IgD-negative memory B cell (primary cell): ENCODE measurements around the gene IPO13. TPM values are rescaled to one million over a fixed set of nuclear protein-coding genes. Genes with fewer than 3 reads are reported as not detected.
A peak's percentile ranks its signal among the peaks of the same experiment; 100 is the strongest.

Experiments used
- H3K27ac Mint-ChIP-seq, 3 donors: one replicate each; pipeline ENCODE4 v1.8.0; 2020 to 2022; ENCODE audit warnings: mild to moderate bottlenecking in 3 of 3, mixed read lengths in 3 of 3, moderate library complexity in 1 of 3
- H3K27me3 Mint-ChIP-seq: one replicate; pipeline ENCODE4 v1.8.0; 2021; ENCODE audit warnings: mixed read lengths
- H3K36me3 Mint-ChIP-seq: one replicate; pipeline ENCODE4 v1.8.0; 2020; ENCODE audit warnings: mild to moderate bottlenecking, mixed read lengths
- H3K4me1 Mint-ChIP-seq, 3 donors: one replicate each; pipeline ENCODE4 v1.8.0; 2020 to 2022; ENCODE audit warnings: mixed read lengths in 3 of 3, mild to moderate bottlenecking in 1 of 3
- H3K4me3 Mint-ChIP-seq, 4 donors: one replicate each; pipeline ENCODE4 v1.8.0; 2020 to 2022; ENCODE audit warnings: mild to moderate bottlenecking in 4 of 4, mixed read lengths in 4 of 4, moderate library complexity in 3 of 4
- H3K9me3 Mint-ChIP-seq, 3 donors: one replicate each; pipeline ENCODE4 v1.8.0; 2020 to 2021; ENCODE audit warnings: mixed read lengths in 3 of 3, mild to moderate bottlenecking in 1 of 3
- polyA plus RNA-seq: library from polyadenylated mRNA; unstranded; fragments of 300-500 nt; fragmentation: Illumina TruSeq; gene quantifications from one replicate; pipeline ENCODE4 v1.2.3, GENCODE V29; 2021

Gene IPO13
- polyA plus RNA-seq, 1 donor from 2014 or later = 14.9 TPM

GRCh38 chr1:43970502-43970901 is 23.8 kb downstream of the IPO13 start:
- H3K36me3 Mint-ChIP-seq = peaks cover 2% of the 10 kb centered on the region
- H3K9me3 Mint-ChIP-seq = peaks cover 0 to 2% (median 0%) of the 10 kb centered on the region in 3 donors
- peak overlapping the region in 2 of 3 donors; percentile 40 to 63 for H3K27ac Mint-ChIP-seq

GRCh38 chr1:43970911-43971310 is 24.2 kb downstream of the IPO13 start:
- peak overlapping the region in 1 of 3 donors; percentile 40 for H3K27ac Mint-ChIP-seq
- peaks cover 0 to 2% (median 0%) of the 10 kb centered on the region in 3 donors for H3K9me3 Mint-ChIP-seq
- H3K27me3 Mint-ChIP-seq = no peaks in the 10 kb centered on the region
- peaks cover 2% of the 10 kb centered on the region for H3K36me3 Mint-ChIP-seq
- peaks cover 15 to 18% (median 18%) of the 10 kb centered on the region in 3 donors for H3K4me1 Mint-ChIP-seq
- H3K4me3 Mint-ChIP-seq = peak overlapping the region; percentile 55 to 98 (median 94)

More at GRCh38 chr1:43970502-43970901, 23.8 kb downstream of the IPO13 start:
- Mint-ChIP-seq H3K4me3 (peak overlapping the region; percentile 93 to 99 (median 96)), H3K27me3 (no peaks in the 10 kb centered on the region), H3K4me1 (peaks cover 15 to 16% (median 16%) of the 10 kb centered on the region in 3 donors)

- Mint-ChIP-seq H3K27ac (no peak overlapping the region), H3K27me3 (no peaks in the 10 kb centered on the region), H3K4me3 (peak overlapping the region in 3 of 4 donors; percentile 55 to 95 (median 93)), H3K36me3 (peaks cover 2% of the 10 kb centered on the region), H3K4me1 (peaks cover 15 to 22% (median 20%) of the 10 kb centered on the region in 3 donors), H3K9me3 (peaks cover 0 to 2% (median 0%) of the 10 kb centered on the region in 3 donors)
These were observed 24.7 kb downstream of the IPO13 start for GRCh38 chr1:43971336-43971980.

GRCh38 chr1:43973981-43974442 is 27.3 kb downstream of the IPO13 start:
- Mint-ChIP-seq H3K4me3 (peak overlapping the region; percentile 85 to 97 (median 96)), H3K4me1 (peaks cover 29 to 43% (median 34%) of the 10 kb centered on the region in 3 donors)

DNA sequence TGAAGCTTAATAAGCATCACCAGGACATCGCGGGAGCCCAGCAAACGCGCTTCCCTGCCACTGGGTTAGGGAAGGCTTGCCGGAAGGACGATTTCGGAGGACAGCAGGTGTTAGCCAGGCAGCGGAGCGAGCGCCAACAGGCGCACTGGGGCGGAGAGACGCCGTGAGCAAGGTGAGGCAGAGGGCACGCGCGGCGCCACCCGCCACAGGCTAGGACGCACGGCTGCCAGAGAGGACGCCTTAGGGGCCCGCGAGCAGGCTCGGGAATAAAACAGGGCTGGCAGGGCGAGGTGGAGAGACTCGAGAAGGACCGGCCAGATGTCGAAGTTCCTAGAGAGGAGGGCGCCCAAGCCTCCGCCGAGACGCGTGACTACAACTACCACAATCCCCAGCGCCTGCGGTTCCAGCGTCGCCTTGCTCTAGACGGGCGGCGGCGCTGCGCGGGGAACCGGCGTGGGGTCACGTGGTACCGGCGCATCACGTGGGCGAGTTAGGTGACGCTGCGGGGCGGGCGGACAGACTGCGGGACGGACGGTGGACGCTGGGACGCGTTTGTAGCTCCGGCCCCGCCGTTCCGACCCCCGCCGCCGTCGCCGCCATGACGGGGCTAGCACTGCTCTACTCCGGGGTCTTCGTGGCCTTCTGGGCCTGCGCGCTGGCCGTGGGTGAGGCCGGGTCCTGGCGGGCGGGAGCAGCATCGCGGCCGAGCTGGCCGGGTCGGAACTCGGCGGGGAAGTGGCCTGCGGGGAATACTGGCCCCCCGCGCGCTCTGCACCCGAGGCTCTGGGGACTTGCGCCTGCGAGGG is 27.9 kb downstream of the IPO13 start, which contains the start of gene ATP6V0B:
Gene ATP6V0B, plus strand, starts transcription at position 518 of the 806 bp plus-strand sequence. Its CDS starts 81 bp downstream, at position 599.
- Mint-ChIP-seq H3K4me3 (peak within 1 kb of the TSS; percentile 85 to 97 (median 96)), H3K4me1 (peaks cover 29 to 39% (median 31%) of the 10 kb centered on the region in 3 donors), H3K9me3 (no peaks in the 10 kb centered on the region), H3K27ac (peak within 1 kb of the TSS; percentile 95 to 98 (median 95)), H3K36me3 (peaks cover 5% of the 10 kb centered on the region), H3K27me3 (no peaks in the 10 kb centered on the region)

More at GRCh38 chr1:43973981-43974442, 27.3 kb downstream of the IPO13 start:
- Mint-ChIP-seq H3K27ac (peak overlapping the region; percentile 95 to 98 (median 95)), H3K27me3 (no peaks in the 10 kb centered on the region), H3K36me3 (peaks cover 5% of the 10 kb centered on the region), H3K9me3 (no peaks in the 10 kb centered on the region)

DNA sequence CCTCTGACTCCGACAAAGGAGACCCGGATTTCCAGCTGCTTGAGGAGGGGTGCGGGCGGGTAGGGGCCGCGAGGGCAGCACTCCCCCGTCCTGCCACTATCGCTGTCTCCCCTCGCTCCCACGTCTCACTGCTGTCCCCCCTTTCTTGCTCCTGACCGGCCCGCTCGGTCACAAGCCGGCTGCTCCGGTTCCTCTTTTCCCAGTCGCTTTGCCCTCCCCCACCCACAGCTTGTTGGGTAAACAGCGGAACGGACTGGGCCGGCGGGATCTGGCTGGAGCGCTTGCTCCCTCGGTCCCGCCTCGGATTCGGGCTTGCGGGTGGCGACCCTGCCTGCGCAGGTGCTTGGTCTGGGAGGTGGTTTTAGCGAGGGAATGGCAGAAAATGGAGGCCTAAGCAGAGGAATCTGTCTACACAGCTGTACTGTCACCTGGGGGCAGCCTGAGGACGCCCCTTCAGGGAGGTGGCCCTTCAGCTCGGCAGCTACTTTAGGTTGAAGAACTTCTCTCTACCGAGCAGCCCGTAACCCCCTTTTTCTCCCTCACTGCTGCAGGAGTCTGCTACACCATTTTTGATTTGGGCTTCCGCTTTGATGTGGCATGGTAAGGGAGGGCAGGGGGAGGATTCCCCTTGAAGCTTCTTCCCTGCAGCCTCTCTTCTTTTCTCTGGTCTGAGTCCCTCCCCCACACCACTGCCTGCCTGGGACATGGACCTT is 28.7 kb downstream of the IPO13 start:
- H3K27ac Mint-ChIP-seq = peak overlapping the region; percentile 94 to 95 (median 95)
- peak overlapping the region; percentile 85 to 97 (median 96) for H3K4me3 Mint-ChIP-seq
- H3K4me1 Mint-ChIP-seq = peaks cover 25 to 44% (median 28%) of the 10 kb centered on the region in 3 donors
- H3K27me3 Mint-ChIP-seq = peaks cover 3% of the 10 kb centered on the region
- no peaks in the 10 kb centered on the region for H3K9me3 Mint-ChIP-seq
- H3K36me3 Mint-ChIP-seq = peaks cover 7% of the 10 kb centered on the region

- Mint-ChIP-seq H3K27me3 (peaks cover 3% of the 10 kb centered on the region), H3K27ac (peak overlapping the region in 2 of 3 donors; percentile 94 to 95), H3K4me3 (peak overlapping the region; percentile 85 to 97 (median 96)), H3K9me3 (no peaks in the 10 kb centered on the region), H3K36me3 (peaks cover 7% of the 10 kb centered on the region), H3K4me1 (peaks cover 24 to 46% (median 25%) of the 10 kb centered on the region in 3 donors)
These were observed 29.3 kb downstream of the IPO13 start for GRCh38 chr1:43976045-43976444.

GRCh38 chr1:43976890-43977289 is 30.1 kb downstream of the IPO13 start:
- Mint-ChIP-seq H3K27ac (peak overlapping the region; percentile 69 to 95 (median 94)), H3K36me3 (peaks cover 7% of the 10 kb centered on the region), H3K4me1 (peaks cover 22 to 46% (median 25%) of the 10 kb centered on the region in 3 donors), H3K27me3 (peaks cover 3% of the 10 kb centered on the region), H3K9me3 (no peaks in the 10 kb centered on the region), H3K4me3 (peak overlapping the region; percentile 47 to 95 (median 60))

DNA sequence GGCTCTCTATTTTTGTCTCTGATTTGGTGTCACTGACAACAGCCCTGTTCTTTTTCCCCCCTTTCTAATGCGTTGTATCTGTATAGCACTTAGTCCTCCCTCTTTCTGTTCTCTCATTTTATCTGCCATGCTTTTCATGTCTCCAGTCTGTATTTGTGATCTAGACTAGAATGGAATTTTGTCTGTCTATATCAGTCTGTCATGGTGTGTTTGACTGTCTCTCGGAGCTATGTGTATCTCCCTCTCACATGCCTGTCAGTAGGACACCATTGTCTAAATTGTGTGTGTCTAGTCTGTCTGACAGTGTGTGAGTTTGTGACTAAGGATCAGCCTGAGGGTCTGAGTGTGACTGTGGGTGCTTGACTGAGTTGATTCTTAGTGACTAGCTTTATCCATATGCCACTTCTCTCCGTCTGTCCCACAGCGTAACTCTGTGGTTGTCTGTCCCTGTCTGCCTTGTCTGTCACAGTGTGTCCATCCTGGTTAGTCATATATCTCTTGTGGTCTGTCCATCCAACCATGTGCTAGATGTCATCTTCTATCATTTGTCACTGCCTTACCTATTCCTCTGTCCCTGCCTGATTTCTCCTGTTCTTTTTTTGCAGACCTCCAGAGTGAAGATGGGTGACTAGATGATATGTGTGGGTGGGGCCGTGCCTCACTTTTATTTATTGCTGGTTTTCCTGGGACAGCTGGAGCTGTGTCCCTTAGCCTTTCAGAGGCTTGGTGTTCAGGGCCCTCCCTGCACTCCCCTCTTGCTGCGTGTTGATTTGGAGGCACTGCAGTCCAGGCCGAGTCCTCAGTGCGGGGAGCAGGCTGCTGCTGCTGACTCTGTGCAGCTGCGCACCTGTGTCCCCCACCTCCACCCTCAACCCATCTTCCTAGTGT is 30.9 kb downstream of the IPO13 start:
- Mint-ChIP-seq H3K4me3 (peak overlapping the region; percentile 15 to 95 (median 56)), H3K27me3 (peaks cover 3% of the 10 kb centered on the region), H3K9me3 (no peaks in the 10 kb centered on the region), H3K4me1 (peaks cover 22 to 46% (median 25%) of the 10 kb centered on the region in 3 donors), H3K27ac (peak overlapping the region in 1 of 3 donors; percentile 95), H3K36me3 (peaks cover 7% of the 10 kb centered on the region)

DNA sequence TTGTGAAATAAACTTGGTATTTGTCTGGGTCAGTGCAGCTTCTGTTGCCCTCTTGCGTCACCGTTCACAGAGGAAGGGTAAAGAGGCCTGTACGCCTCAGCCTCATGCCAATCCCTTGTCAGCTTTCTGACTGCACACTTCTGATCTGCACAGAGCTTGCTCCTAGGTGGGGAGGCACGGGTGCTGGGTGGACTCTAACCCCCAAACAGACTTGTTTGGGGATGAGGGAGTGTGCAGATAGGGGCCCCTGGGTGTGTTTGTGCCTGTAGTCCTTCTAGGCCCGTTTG is 31.5 kb downstream of the IPO13 start:
- H3K4me1 Mint-ChIP-seq = peaks cover 22 to 46% (median 25%) of the 10 kb centered on the region in 3 donors
- H3K27ac Mint-ChIP-seq = peak overlapping the region in 2 of 3 donors; percentile 31 to 95
- no peaks in the 10 kb centered on the region for H3K9me3 Mint-ChIP-seq
- peaks cover 9% of the 10 kb centered on the region for H3K36me3 Mint-ChIP-seq
- H3K27me3 Mint-ChIP-seq = peaks cover 3% of the 10 kb centered on the region
- H3K4me3 Mint-ChIP-seq = peak overlapping the region; percentile 15 to 95 (median 87)

DNA sequence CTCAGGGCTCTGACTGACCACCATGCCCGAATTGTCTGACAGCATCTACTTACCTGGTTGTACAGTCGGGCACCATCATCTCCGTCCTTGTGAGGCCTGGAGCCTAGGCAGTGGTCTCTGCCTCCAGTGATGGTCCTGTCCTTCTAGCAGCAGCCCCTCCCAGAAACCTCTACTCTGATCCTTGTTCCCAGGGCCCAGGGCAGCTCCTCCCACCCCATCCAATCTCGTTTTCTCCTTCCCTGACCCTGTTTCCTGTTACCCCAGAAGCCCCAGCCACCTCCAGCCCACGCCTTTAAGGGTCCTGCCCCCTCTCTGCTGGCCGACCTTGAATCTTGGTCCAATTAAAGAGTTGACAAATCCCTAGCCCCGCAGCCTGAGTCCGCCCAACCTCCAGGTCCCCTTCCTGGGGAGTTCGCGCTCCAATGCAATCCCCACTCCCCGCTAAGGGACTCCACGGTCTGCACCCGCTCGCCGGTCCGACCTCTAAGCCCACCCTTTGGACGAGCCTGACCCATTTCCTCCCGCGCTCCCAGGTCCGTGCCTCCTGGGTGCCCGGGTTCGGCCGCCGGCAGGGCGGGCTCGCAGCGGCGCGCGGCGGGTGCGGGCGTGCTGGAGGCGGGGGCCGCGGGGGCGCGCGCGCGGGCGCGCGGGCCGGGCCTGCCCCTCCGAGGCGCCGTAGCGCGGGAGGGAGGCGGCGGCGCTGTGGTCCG is 32.0 kb downstream of the IPO13 start, which contains the start of gene B4GALT2:
Gene B4GALT2, plus strand, starts transcription at position 660 of the 710 bp plus-strand sequence. CDS start 1,951 bp downstream, outside the sequence.
- Mint-ChIP-seq H3K4me1 (peaks cover 20 to 43% (median 24%) of the 10 kb centered on the region in 3 donors), H3K9me3 (no peaks in the 10 kb centered on the region), H3K27ac (peak within 1 kb of the TSS; percentile 31 to 95 (median 36)), H3K27me3 (peaks cover 3% of the 10 kb centered on the region), H3K4me3 (peak within 1 kb of the TSS; percentile 89 to 97 (median 94)), H3K36me3 (peaks cover 9% of the 10 kb centered on the region)

DNA sequence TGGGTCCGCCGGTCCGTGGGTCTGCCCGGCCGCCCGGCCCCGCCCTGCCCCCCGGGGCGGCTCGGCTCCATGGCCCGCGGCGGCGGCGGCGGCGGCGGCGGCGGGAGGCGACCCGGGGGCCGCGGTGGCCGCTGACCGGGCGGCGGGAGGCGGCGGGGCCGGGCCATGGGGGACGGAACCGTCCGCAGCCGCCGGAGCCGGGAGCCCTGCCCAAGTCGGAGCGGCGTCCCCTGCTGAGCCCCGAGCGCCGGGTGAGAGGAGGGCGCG is 32.4 kb downstream of the IPO13 start:
- Mint-ChIP-seq H3K27me3 (peaks cover 3% of the 10 kb centered on the region), H3K36me3 (peaks cover 9% of the 10 kb centered on the region), H3K4me1 (peaks cover 17 to 38% (median 24%) of the 10 kb centered on the region in 3 donors)

More for the DNA sequence above, 32.4 kb downstream of the IPO13 start:
- H3K9me3 Mint-ChIP-seq = no peaks in the 10 kb centered on the region
- H3K27ac Mint-ChIP-seq = no peak overlapping the region
- H3K4me3 Mint-ChIP-seq = no peak overlapping the region
